ENCODE results near the gene RBM22.

GRCh38 chr5:150731669-150732242 is 30.9 kb upstream of the RBM22 start:
- TF ChIP-seq CTCF (IDR thresholded peaks at IDR 0.05) (no peak), TEAD4 (IDR thresholded peaks at IDR 0.05; ENCODE audit: borderline replicate concordance, insufficient read depth) (no peak), PBX3 (IDR thresholded peaks at IDR 0.05) (no peak), POLR2AphosphoS5 (IDR thresholded peaks at IDR 0.05; ENCODE audit: low read depth, low read length) (no peak)

Measured in SK-N-SH (cell line).